BLaER1 (cell line): ENCODE results near the gene PPP2R5B.

Source experiments
- H3K27ac ChIP-seq: shearing (Covaris generic); formaldehyde crosslinking; 2 replicates; pipeline ENCODE4 v1.8.1; 2022
- H3K27me3 ChIP-seq: shearing (Covaris generic); formaldehyde crosslinking; 2 replicates; pipeline ENCODE4 v1.8.1; 2022
- H3K36me3 ChIP-seq: shearing (Covaris generic); formaldehyde crosslinking; 2 replicates; pipeline ENCODE4 v1.8.1; 2022
- H3K4me1 ChIP-seq: shearing (Covaris generic); formaldehyde crosslinking; 2 replicates; pipeline ENCODE4 v1.8.1; 2022
- H3K4me2 ChIP-seq: shearing (Covaris generic); formaldehyde crosslinking; 2 replicates; pipeline ENCODE4 v1.8.1; 2022
- H3K4me3 ChIP-seq: shearing (Covaris generic); formaldehyde crosslinking; 2 replicates; pipeline ENCODE4 v1.8.1; 2022
- H3K9ac ChIP-seq: shearing (Covaris generic); formaldehyde crosslinking; 2 replicates; pipeline ENCODE4 v1.8.1; 2022
- H3K9me3 ChIP-seq: shearing (Covaris generic); formaldehyde crosslinking; 2 replicates; pipeline ENCODE4 v1.8.1; 2022
- H4K20me1 ChIP-seq: shearing (Covaris generic); formaldehyde crosslinking; 2 replicates; pipeline ENCODE4 v1.8.1; 2022
- Cebpa-rat ChIP-seq: shearing (Covaris generic); IDR thresholded peaks from 2 replicates; pipeline ENCODE4 v1.8.1; 2022

Gene PPP2R5B

GRCh38 chr11:64894812-64895452, 29.6 kb upstream of the PPP2R5B start:
- H3K4me1 ChIP-seq: peaks cover 69% of the 10 kb centered on the region
- H4K20me1 ChIP-seq: no peaks in the 10 kb centered on the region
- no peak overlapping the region for H3K27ac ChIP-seq
- no peak for TF ChIP-seq Cebpa-rat
- peaks cover 54% of the 10 kb centered on the region for H3K36me3 ChIP-seq
- no peak overlapping the region for H3K9ac ChIP-seq
- H3K27me3 ChIP-seq: no peaks in the 10 kb centered on the region
- no peak overlapping the region for H3K4me3 ChIP-seq
- no peak overlapping the region for H3K4me2 ChIP-seq
- H3K9me3 ChIP-seq: no peaks in the 10 kb centered on the region

GRCh38 chr11:64896448-64897022, 28.0 kb upstream of the PPP2R5B start:
- H3K9me3 ChIP-seq: no peaks in the 10 kb centered on the region
- H3K4me1 ChIP-seq: peaks cover 53% of the 10 kb centered on the region
- H3K4me3 ChIP-seq: no peak overlapping the region
- H3K4me2 ChIP-seq: peak overlapping the region; percentile 36; the same call in 1 of the 2 replicates
- H4K20me1 ChIP-seq: no peaks in the 10 kb centered on the region
- H3K27ac ChIP-seq: peak overlapping the region; percentile 22; the same call in 1 of the 2 replicates
- H3K36me3 ChIP-seq: peaks cover 70% of the 10 kb centered on the region
- 0 out of 2 replicates have a peak overlapping the region, but pooled peaks have one; percentile 4 for H3K9ac ChIP-seq
- H3K27me3 ChIP-seq: no peaks in the 10 kb centered on the region
- TF ChIP-seq Cebpa-rat: no peak

- H4K20me1 ChIP-seq: no peaks in the 10 kb centered on the region
- peaks cover 77% of the 10 kb centered on the region for H3K36me3 ChIP-seq
- peaks cover 43% of the 10 kb centered on the region for H3K4me1 ChIP-seq
- no peaks in the 10 kb centered on the region for H3K27me3 ChIP-seq
- H3K9ac ChIP-seq: peak overlapping the region; percentile 4; the same call in 1 of the 2 replicates
- H3K4me2 ChIP-seq: peak overlapping the region; percentile 36; the same call in 1 of the 2 replicates
- H3K4me3 ChIP-seq: no peak overlapping the region
- TF ChIP-seq Cebpa-rat: no peak
- no peaks in the 10 kb centered on the region for H3K9me3 ChIP-seq
- 0 out of 2 replicates have a peak overlapping the region, but pooled peaks have one; percentile 22 for H3K27ac ChIP-seq
Observed at GRCh38 chr11:64897381-64898075, 27.0 kb upstream of the PPP2R5B start.

- no peaks in the 10 kb centered on the region for H3K9me3 ChIP-seq
- peaks cover 37% of the 10 kb centered on the region for H3K4me1 ChIP-seq
- no peak overlapping the region for H3K4me2 ChIP-seq
- peaks cover 80% of the 10 kb centered on the region for H3K36me3 ChIP-seq
- no peaks in the 10 kb centered on the region for H3K27me3 ChIP-seq
- no peak overlapping the region for H3K4me3 ChIP-seq
- no peak overlapping the region for H3K9ac ChIP-seq
- no peak overlapping the region for H3K27ac ChIP-seq
- TF ChIP-seq Cebpa-rat: no peak
- H4K20me1 ChIP-seq: no peaks in the 10 kb centered on the region
Observed at GRCh38 chr11:64898076-64898445, 26.4 kb upstream of the PPP2R5B start.

GRCh38 chr11:64898541-64898940, 25.9 kb upstream of the PPP2R5B start:
- H4K20me1 ChIP-seq: no peaks in the 10 kb centered on the region
- no peak for TF ChIP-seq Cebpa-rat
- H3K27ac ChIP-seq: no peak overlapping the region
- H3K4me3 ChIP-seq: no peak overlapping the region
- H3K4me2 ChIP-seq: no peak overlapping the region
- H3K9me3 ChIP-seq: no peaks in the 10 kb centered on the region
- peaks cover 32% of the 10 kb centered on the region for H3K4me1 ChIP-seq
- no peak overlapping the region for H3K9ac ChIP-seq
- peaks cover 85% of the 10 kb centered on the region for H3K36me3 ChIP-seq
- H3K27me3 ChIP-seq: no peaks in the 10 kb centered on the region

- TF ChIP-seq Cebpa-rat: no peak
- Histone ChIP-seq H3K9ac (no peak overlapping the region), H3K27me3 (no peaks in the 10 kb centered on the region), H4K20me1 (no peaks in the 10 kb centered on the region), H3K27ac (no peak overlapping the region), H3K4me3 (no peak overlapping the region), H3K36me3 (peaks cover 94% of the 10 kb centered on the region), H3K9me3 (no peaks in the 10 kb centered on the region), H3K4me1 (peaks cover 20% of the 10 kb centered on the region), H3K4me2 (no peak overlapping the region)
Observed at GRCh38 chr11:64900263-64900678, 24.2 kb upstream of the PPP2R5B start.

GRCh38 chr11:64900774-64901173, 23.7 kb upstream of the PPP2R5B start:
- Histone ChIP-seq H3K4me2 (no peak overlapping the region), H3K4me3 (no peak overlapping the region), H3K4me1 (peaks cover 20% of the 10 kb centered on the region), H3K27me3 (no peaks in the 10 kb centered on the region), H3K27ac (no peak overlapping the region), H3K9me3 (no peaks in the 10 kb centered on the region), H3K9ac (no peak overlapping the region), H3K36me3 (peaks cover 94% of the 10 kb centered on the region), H4K20me1 (no peaks in the 10 kb centered on the region)
- TF ChIP-seq Cebpa-rat: no peak

- peaks cover 94% of the 10 kb centered on the region for H3K36me3 ChIP-seq
- H3K4me3 ChIP-seq: no peak overlapping the region
- H3K9ac ChIP-seq: no peak overlapping the region
- H3K4me1 ChIP-seq: peaks cover 6% of the 10 kb centered on the region
- no peak overlapping the region for H3K27ac ChIP-seq
- H3K4me2 ChIP-seq: no peak overlapping the region
- H3K9me3 ChIP-seq: no peaks in the 10 kb centered on the region
- H4K20me1 ChIP-seq: no peaks in the 10 kb centered on the region
- no peaks in the 10 kb centered on the region for H3K27me3 ChIP-seq
- TF ChIP-seq Cebpa-rat: no peak
Observed at GRCh38 chr11:64902102-64902900, 22.2 kb upstream of the PPP2R5B start.

GRCh38 chr11:64903291-64903833, 21.1 kb upstream of the PPP2R5B start:
- no peaks in the 10 kb centered on the region for H4K20me1 ChIP-seq
- H3K27me3 ChIP-seq: no peaks in the 10 kb centered on the region
- no peaks in the 10 kb centered on the region for H3K9me3 ChIP-seq
- no peak overlapping the region for H3K4me2 ChIP-seq
- peaks cover 94% of the 10 kb centered on the region for H3K36me3 ChIP-seq
- no peak overlapping the region for H3K27ac ChIP-seq
- H3K4me1 ChIP-seq: no peaks in the 10 kb centered on the region
- H3K4me3 ChIP-seq: no peak overlapping the region
- no peak for TF ChIP-seq Cebpa-rat
- no peak overlapping the region for H3K9ac ChIP-seq
